NCI-H128 (cell line): ENCODE results near the gene IQCN.

ENCODE experiments used
- DNase-seq: peaks from one replicate; lab custom pipeline; 2025; ENCODE audit not compliant: unreplicated experiment; lab: John Stamatoyannopoulos, UW

The IQCN gene

GRCh38 chr19:18286973-18287635, 12.9 kb upstream of the IQCN start:
- DNase-seq = no peak

GRCh38 chr19:18284712-18285360, 10.6 kb upstream of the IQCN start:
- no peak for DNase-seq

DNA sequence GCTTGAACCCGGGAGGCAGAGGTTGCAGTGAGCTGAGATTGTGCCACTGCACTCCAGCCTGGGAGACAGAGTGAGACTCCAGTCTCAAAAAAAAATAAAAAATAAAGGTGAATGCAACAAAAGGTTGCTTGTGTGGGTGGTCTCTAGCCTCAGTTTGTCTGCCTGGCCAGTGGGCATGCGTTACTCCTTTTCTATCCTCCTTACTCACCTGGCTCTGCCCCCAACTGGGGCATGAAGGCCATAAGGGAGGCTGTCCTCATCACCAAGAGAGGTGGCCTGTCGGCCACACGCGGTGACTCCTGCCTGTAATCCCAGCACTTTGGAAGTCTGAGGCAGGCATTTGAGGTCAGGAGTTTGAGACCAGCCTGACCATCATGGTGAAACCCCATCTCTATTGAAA, 9.1 kb upstream of the IQCN start:
- DNase-seq = no peak

DNA sequence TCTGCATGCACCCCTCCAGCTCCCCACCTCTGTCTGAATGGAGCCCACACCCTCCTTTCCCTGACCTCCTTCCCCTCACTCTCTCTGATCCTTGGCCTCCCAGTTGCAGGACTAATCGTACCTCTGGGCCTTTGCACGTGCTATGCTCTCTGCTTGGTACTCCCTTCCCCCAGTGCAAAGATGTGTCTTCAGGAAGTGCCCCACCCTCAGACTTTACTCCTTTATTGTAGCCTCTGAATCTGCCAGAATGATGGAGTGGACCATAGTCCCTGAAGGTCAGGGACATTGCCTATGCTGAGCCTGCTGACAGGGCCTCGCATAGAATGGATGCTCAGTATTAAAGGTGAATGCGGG, 8.5 kb upstream of the IQCN start:
- DNase-seq = no peak

- DNase-seq = no peak
Measured at GRCh38 chr19:18282021-18282787, 8.0 kb upstream of the IQCN start.

- peak; percentile 94 for DNase-seq
Measured at GRCh38 chr19:18281082-18282020, 7.1 kb upstream of the IQCN start, which contains the start of gene JUND. TSS of gene JUND (minus strand) at chr19:18281622. CDS start at chr19:18281484, 138 bp downstream.

- DNase-seq = peak; percentile 61
Measured at GRCh38 chr19:18280247-18281081, 6.2 kb upstream of the IQCN start.

GRCh38 chr19:18279516-18280246, 5.4 kb upstream of the IQCN start:
- peak; percentile 92 for DNase-seq

DNA sequence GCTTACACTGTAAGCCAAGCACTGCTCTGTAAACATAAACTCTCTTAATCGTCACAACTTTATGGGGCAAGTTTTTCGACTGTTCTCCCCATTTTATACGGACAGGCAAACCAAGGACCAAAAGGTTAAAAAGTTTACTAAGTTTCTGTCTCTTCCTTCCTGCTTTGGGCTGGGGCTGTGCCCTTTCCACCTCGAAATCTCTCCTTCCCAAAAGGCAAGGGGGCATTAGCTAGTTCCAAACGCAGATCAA, 4.9 kb upstream of the IQCN start:
- DNase-seq = no peak

- no peak for DNase-seq
Measured at GRCh38 chr19:18278521-18279265, 4.4 kb upstream of the IQCN start.

DNA sequence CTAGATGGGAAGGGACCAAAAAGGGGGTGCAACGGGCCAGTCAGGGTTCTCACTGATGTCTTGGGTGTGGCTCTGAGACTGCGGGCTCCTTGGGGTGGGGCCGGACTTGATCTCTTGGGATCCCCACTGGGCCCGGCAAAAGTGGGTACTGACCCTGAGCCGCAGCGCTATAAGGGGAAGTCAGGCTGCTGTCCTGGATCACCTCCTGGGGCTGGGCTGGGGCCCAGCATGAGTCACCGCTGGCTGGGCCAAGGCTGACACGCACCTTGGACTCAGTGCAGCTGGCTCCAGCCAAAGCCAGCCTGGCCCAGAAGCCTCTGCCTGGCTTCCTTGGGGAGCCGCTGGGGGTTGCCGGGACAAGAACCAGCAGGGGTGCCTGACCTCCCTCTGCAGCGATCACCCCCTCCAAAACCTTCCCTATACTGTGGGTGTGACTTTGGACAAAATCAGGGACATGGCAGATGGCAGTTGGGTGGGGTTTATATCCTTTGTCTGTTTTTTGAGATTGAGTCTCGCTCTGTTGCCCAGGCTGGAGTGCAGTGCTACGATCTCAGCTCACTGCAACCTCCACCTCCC, 617 bp upstream of the IQCN start:
- no peak for DNase-seq

GRCh38 chr19:18273561-18274218, 562 bp downstream of the IQCN start:
- no peak for DNase-seq

- DNase-seq = no peak
Measured at GRCh38 chr19:18271433-18271841, 2.8 kb downstream of the IQCN start.

DNA sequence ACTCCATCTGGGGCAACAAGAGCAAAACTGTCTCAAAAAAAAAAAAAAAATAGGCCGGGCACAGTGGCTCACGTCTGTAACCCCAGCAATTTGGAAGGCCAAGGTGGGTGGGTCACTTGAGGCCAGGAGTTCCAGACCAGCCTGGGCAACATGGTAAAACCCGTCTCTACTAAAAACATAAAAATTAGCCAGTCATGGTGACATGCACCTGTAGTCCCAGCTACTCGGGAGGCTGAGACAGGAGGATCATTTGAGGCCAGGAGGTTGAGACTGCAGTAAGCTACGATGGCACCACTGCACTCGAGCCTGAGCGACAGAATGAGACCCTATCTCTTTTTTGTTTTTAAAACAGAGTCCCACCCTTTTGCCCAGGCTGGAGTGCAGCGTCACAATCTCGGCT, 3.9 kb downstream of the IQCN start:
- no peak for DNase-seq

GRCh38 chr19:18269070-18269723, 5.1 kb downstream of the IQCN start:
- DNase-seq = no peak

DNA sequence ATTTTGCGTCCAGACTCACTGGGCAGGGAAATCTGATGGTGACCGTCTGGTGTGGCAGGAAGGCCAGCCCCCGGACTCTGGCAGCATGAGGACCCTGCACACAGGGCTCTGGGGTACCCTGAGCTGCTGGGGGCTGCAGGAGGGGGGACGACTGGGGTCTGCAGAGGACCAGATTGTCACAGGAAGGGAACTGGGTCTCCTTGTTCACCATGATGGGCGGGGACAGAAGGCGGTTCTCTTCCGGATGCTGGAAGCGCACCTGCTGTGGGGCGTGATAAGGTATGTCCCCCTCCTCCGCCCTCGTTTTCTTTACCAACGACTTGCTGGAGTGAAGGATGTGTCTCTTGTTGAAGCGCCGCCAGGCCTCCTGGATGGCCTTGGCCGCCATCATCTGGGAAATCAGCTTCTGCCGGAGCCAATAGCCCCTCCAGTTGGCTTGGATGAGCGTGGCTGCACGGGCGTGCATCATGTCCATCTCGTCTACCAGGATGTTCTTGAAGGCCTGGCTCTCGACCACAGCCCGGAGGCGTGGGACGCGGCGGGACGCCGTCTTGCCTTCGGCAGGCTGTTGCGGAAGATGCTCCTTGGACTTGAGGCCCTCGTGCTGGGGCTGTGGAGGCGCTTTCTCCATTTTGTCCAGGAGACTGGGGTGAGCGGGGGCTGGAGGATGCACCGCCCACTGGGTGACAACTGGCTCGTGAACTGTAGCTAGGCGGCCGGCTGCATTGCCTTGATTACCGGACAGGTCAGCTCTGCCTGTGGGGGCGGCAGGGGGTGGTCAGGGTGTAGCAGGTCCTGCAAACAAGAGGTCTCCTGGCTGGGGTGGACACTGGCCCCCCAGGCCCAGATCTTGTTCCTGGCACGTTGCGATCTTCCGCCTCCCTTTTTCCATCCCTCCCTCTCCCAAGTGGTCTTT, 7.2 kb downstream of the IQCN start:
- DNase-seq = no peak

GRCh38 chr19:18265582-18265981, 8.7 kb downstream of the IQCN start:
- no peak for DNase-seq
